Measurements from ENCODE around the gene CDKN2B-AS1.

DNA sequence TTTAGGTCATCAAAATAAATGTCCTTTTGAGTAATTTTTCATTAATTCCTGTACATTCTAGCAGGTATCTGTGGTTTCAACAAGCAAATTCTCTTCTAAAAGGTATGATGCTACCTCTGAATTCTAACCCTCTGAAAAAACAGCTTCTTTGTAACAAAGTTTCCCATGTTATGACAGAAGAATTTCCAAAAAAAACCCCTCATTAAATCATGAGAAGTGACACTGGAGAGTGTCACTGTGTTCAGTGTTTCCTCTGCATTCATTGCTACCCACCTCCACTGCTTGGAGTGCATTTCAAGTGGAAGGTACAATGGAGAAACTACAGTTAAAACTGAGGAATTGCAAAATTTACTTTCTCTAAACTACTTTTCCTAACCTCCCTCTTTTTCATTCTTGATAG is 10.5 kb upstream of the CDKN2B-AS1 start:
- no peak for TF ChIP-seq EZH2phosphoT487 (conservative IDR thresholded peaks at IDR 0.05; ENCODE audit: low read length)
- TF ChIP-seq, protein P1, sequence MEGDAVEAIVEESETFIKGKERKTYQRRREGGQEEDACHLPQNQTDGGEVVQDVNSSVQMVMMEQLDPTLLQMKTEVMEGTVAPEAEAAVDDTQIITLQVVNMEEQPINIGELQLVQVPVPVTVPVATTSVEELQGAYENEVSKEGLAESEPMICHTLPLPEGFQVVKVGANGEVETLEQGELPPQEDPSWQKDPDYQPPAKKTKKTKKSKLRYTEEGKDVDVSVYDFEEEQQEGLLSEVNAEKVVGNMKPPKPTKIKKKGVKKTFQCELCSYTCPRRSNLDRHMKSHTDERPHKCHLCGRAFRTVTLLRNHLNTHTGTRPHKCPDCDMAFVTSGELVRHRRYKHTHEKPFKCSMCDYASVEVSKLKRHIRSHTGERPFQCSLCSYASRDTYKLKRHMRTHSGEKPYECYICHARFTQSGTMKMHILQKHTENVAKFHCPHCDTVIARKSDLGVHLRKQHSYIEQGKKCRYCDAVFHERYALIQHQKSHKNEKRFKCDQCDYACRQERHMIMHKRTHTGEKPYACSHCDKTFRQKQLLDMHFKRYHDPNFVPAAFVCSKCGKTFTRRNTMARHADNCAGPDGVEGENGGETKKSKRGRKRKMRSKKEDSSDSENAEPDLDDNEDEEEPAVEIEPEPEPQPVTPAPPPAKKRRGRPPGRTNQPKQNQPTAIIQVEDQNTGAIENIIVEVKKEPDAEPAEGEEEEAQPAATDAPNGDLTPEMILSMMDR (IDR thresholded peaks at IDR 0.05; ENCODE audit: insufficient read depth, low read length, poor library complexity, severe bottlenecking): no peak

Measured in SU-DHL-6 (cell line).